ENCODE results near the gene JPH4.

Gene JPH4

GRCh38 chr14:23573384-23574015 lies 5.1 kb downstream of the JPH4 start:
- DNase-seq (ENCODE audit: low spot score in 2 of 2) (no peak), ATAC-seq (no peak)
- Mint-ChIP-seq H3K27ac (no peak overlapping the region), H3K4me1 (peaks cover 18% of the 10 kb centered on the region), H3K4me3 (no peak overlapping the region), H3K9me3 (no peaks in the 10 kb centered on the region), H3K36me3 (peaks cover 7% of the 10 kb centered on the region)

DNA sequence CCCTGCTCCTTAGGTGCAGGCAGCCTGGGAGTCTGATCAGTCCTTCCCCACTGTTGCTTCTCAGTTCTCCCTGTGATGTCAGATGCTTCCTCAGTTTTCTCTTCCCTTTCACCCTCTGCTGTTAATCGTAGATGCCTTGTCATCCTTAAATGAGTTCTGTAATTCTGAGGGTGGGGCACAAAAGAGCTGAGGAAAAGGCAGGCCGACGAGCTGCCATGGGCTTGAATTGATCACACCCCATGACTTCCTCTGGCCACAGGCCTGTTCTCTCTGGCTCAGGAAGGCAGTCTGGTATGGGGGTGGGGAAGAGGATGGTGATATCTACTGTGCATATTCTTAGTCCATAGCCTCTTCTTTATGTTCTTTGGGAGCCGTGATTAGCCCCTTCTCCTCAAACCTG lies 5.8 kb downstream of the JPH4 start:
- DNase-seq (ENCODE audit: low spot score in 2 of 2) (no peak), ATAC-seq (no peak)
- H3K27ac Mint-ChIP-seq = peak overlapping the region; percentile 5
- no peak overlapping the region for H3K4me3 Mint-ChIP-seq
- H3K36me3 Mint-ChIP-seq = peaks cover 7% of the 10 kb centered on the region
- no peaks in the 10 kb centered on the region for H3K9me3 Mint-ChIP-seq
- H3K4me1 Mint-ChIP-seq = peaks cover 22% of the 10 kb centered on the region

- Mint-ChIP-seq H3K4me3 (no peak overlapping the region), H3K36me3 (peaks cover 10% of the 10 kb centered on the region), H3K9me3 (no peaks in the 10 kb centered on the region), H3K4me1 (peaks cover 26% of the 10 kb centered on the region), H3K27ac (peak overlapping the region; percentile 5)
- no peak for DNase-seq (ENCODE audit: low spot score in 2 of 2)
- no peak for ATAC-seq
These were observed 6.1 kb downstream of the JPH4 start for GRCh38 chr14:23572524-23572828.

DNA sequence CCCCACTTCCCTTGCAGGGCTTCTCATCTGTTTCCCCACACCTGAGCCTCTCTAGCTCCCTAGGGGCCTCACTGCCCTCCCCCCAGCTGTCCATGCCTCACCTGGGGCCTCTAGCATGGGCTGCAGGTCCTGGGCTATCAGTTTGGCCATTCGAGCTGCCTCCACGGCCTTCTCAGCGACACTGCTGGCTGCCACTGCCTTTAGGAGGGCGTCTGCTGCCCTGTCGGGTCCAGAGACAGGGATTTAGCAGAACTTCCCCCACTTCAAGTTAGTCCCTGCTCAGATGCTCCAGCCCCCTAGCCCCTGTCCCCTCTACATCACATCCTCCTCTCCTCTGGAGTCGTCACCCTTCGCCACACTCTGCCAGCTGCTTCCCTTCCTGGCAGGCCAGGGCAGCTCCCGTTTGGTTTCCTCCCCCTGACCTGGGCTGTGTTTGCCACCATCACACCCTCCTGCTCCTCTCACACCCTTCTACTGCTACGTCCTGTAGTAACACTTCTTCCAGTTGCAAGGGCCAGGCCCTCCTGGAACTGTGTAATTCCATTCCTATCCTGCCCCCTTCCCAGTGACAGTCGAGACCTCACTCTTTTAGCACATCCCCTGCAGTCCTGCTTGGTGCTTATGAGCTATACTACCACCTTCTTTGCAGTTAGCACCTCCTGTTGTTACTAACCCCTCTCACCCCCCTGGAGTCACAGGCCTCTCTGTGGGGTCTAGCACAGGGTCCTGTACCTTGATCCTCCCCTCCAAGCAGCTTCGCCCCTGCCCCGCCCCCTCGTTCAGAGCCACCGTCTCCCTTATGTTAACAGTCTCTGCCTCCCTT lies 6.7 kb downstream of the JPH4 start:
- no peak for ATAC-seq
- H3K36me3 Mint-ChIP-seq = peaks cover 15% of the 10 kb centered on the region
- H3K4me3 Mint-ChIP-seq = no peak overlapping the region
- no peak for DNase-seq (ENCODE audit: low spot score in 2 of 2)
- H3K9me3 Mint-ChIP-seq = no peaks in the 10 kb centered on the region
- peaks cover 25% of the 10 kb centered on the region for H3K4me1 Mint-ChIP-seq
- peak overlapping the region; percentile 79 for H3K27ac Mint-ChIP-seq

DNA sequence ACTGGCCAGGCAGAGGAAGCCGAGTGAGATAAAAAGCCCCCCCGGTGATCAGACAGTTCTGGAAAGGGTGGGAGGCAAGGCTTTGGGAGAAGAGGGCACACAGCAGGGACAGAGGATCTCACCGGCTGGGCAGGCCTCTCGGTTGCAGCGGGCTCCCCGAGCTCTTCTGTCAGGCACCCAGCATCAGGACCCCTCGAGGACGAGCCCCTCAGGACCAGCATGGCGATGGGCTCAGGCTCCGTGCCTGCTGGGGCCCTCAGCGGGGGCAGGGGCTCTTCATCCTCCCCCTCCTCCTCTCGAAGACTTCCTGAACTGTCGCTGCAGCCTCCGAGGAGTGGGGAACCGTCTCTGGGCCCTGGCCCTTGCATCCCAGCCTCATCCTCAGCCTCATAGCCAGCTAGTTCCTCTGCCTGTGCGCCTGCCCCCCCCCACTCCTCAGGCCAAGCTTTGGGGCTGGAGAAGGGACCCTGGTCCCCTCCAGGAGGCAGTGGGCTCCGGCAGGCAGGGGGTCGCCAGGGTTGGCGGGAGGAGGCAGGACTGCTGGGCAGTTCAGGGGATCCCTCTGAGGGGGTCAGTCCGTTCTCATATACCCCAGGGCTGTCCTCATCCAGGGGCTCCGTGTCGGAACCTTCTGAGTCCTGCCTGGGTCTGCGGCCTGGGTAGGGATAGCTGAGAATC lies 7.6 kb downstream of the JPH4 start:
- peaks cover 22% of the 10 kb centered on the region for H3K36me3 Mint-ChIP-seq
- H3K27ac Mint-ChIP-seq = peak overlapping the region; percentile 79
- no peak for DNase-seq (ENCODE audit: low spot score in 2 of 2)
- no peaks in the 10 kb centered on the region for H3K9me3 Mint-ChIP-seq
- no peak overlapping the region for H3K4me3 Mint-ChIP-seq
- ATAC-seq = no peak
- peaks cover 25% of the 10 kb centered on the region for H3K4me1 Mint-ChIP-seq

DNA sequence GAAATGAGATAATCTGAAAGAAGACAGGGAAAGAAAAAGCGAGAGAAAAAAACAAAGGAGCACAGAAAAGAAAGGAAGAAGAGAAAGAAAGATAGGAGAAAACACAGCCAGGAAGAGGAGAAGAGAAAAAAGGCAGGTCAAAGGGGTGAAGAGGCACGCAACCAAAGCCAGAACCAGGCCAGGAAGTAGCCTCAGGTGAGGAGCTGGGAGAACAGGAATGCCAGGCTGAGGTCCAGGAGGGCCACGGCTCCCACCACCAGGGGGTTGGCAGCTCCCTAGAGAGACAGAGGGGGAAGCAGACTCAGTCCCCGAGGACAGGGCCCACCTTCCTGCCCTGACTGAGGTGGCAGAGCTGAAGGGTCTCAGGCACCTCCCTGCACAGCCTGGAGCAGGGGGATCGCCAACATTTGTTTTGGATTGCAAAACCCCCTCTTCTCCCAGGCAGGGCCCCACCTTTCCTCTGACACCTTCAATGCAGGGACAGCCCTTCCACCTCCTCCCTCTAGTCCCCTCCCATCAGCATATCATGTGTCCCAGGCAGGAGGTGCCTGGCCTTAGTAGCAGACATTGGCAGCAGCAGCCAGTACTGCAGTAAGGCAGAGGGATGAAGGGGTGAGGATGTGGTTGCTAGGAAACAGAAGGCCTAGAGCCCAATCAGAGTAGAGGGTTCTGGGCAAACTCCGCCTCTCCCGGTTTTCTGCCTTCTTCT lies 9.0 kb downstream of the JPH4 start:
- Mint-ChIP-seq H3K4me3 (no peak overlapping the region), H3K4me1 (peaks cover 34% of the 10 kb centered on the region), H3K9me3 (no peaks in the 10 kb centered on the region), H3K27ac (peak overlapping the region; percentile 99), H3K36me3 (peaks cover 35% of the 10 kb centered on the region)
- no peak for ATAC-seq
- DNase-seq (ENCODE audit: low spot score in 2 of 2) = no peak

- Mint-ChIP-seq H3K4me1 (peaks cover 42% of the 10 kb centered on the region), H3K4me3 (peak overlapping the region; percentile 99), H3K9me3 (no peaks in the 10 kb centered on the region), H3K36me3 (peaks cover 40% of the 10 kb centered on the region), H3K27ac (peak overlapping the region; percentile 99)
- ATAC-seq (no peak), DNase-seq (ENCODE audit: low spot score in 2 of 2) (no peak)
These were observed 9.8 kb downstream of the JPH4 start for GRCh38 chr14:23568600-23569331.

- H3K36me3 Mint-ChIP-seq = peaks cover 47% of the 10 kb centered on the region
- H3K4me1 Mint-ChIP-seq = peaks cover 47% of the 10 kb centered on the region
- H3K27ac Mint-ChIP-seq = peak overlapping the region; percentile 99
- no peak for DNase-seq (ENCODE audit: low spot score in 2 of 2)
- H3K9me3 Mint-ChIP-seq = no peaks in the 10 kb centered on the region
- H3K4me3 Mint-ChIP-seq = peak overlapping the region; percentile 99
- no peak for ATAC-seq
These were observed 10.5 kb downstream of the JPH4 start for GRCh38 chr14:23568021-23568599.

DNA sequence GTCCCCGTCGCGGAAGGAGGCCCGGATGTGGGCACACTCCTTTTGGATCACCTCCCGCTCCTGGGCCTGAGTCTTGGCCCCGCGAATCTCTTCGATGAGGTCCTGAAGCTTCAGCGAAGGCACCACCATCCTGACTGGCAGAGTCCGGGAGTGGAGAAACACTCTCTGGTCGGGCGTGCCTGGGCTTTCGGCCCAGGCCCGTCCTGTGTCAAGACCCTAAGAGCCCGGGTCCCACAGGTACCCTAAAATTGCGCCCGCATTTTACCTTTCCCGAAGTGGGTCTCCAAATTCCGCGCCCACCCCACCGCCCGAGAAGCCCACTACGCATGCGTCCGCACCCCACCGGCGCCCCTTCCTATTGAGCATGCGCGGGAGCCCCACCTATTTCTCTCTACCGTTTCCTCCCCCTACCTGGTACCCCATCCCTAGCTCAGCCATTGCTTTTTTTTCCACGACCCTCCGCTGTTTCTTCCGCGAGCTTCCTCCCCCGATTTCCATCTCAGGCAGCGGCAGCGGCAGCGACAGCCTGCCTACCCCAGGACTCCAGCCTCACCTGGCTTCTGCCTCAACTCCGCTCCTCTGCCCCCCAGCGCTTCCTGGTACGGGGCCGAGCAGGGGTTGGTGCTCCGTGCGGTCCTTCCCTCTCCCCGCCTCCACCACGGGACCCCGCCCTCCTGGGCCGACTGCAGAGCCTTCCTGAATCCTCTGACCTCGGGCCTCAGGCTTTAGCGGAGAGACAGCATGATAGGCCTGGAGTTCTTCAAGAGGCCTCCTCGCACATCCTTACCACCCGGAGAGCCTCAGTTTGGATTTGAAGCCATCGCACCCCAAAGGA lies 11.2 kb downstream of the JPH4 start, which contains the start of gene AP1G2:
Gene AP1G2, minus strand, starts transcription at position 606 of the 835 bp plus-strand sequence. Its CDS starts 477 bp downstream, at position 129.
- no peaks in the 10 kb centered on the region for H3K9me3 Mint-ChIP-seq
- peaks cover 54% of the 10 kb centered on the region for H3K36me3 Mint-ChIP-seq
- ATAC-seq (peak; percentile 96), DNase-seq (ENCODE audit: low spot score in 2 of 2) (peak; percentile 70 to 93)
- H3K4me1 Mint-ChIP-seq = peaks cover 52% of the 10 kb centered on the region
- peak within 1 kb of the TSS; percentile 99 for H3K27ac Mint-ChIP-seq
- H3K4me3 Mint-ChIP-seq = peak within 1 kb of the TSS; percentile 99

DNA sequence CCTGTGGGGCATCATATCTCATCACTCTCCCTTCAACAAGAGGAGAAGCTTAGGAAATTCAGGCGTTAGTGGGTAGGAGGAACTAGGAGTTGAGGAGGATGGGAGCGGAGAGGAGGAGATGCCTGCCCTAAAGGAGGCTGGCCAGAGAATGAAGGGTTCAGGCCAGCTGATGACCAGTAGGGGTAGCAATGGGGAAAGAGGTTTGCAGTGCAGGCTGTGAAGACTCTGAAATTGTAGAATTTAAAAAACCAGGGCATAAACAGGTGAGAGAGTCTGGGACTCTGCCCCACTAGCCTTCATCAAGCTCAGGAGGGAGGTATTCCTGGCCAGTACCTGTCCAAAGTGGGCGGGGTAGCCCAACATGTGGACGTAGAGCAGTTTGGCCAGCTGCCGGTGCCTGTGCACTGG lies 11.8 kb downstream of the JPH4 start:
- Mint-ChIP-seq H3K4me1 (peaks cover 54% of the 10 kb centered on the region), H3K36me3 (peaks cover 60% of the 10 kb centered on the region), H3K9me3 (no peaks in the 10 kb centered on the region), H3K4me3 (peak overlapping the region; percentile 99), H3K27ac (peak overlapping the region; percentile 99)
- ATAC-seq (no peak), DNase-seq (ENCODE audit: low spot score in 2 of 2) (no peak)

- Mint-ChIP-seq H3K4me3 (peak overlapping the region; percentile 99), H3K9me3 (no peaks in the 10 kb centered on the region), H3K36me3 (peaks cover 66% of the 10 kb centered on the region), H3K27ac (peak overlapping the region; percentile 99), H3K4me1 (peaks cover 58% of the 10 kb centered on the region)
- no peak for DNase-seq (ENCODE audit: low spot score in 2 of 2)
- no peak for ATAC-seq
These were observed 12.3 kb downstream of the JPH4 start for GRCh38 chr14:23566112-23566777.

DNA sequence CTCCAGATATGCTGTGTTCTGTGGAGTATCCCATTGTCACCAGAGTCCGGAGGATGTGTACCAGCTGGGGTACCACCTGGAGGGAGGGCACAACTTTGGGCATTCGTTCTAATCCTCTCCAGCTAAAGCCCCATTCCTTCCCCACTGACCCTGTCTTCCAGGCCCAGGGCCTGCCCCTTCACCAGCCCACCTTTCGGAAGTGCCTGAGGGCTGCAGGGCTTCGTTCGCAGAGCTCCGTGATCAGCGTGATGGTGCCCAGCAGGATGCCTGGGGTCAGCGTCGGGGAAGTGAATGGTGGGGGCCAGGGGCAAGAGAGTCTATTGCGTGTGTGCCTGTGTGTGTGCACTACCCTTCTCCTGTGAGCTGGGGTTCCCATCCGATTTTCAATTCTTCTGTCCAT lies 13.0 kb downstream of the JPH4 start:
- peaks cover 58% of the 10 kb centered on the region for H3K4me1 Mint-ChIP-seq
- peak overlapping the region; percentile 99 for H3K4me3 Mint-ChIP-seq
- DNase-seq (ENCODE audit: low spot score in 2 of 2) (no peak), ATAC-seq (no peak)
- H3K27ac Mint-ChIP-seq = peak overlapping the region; percentile 99
- peaks cover 72% of the 10 kb centered on the region for H3K36me3 Mint-ChIP-seq
- no peaks in the 10 kb centered on the region for H3K9me3 Mint-ChIP-seq

DNA sequence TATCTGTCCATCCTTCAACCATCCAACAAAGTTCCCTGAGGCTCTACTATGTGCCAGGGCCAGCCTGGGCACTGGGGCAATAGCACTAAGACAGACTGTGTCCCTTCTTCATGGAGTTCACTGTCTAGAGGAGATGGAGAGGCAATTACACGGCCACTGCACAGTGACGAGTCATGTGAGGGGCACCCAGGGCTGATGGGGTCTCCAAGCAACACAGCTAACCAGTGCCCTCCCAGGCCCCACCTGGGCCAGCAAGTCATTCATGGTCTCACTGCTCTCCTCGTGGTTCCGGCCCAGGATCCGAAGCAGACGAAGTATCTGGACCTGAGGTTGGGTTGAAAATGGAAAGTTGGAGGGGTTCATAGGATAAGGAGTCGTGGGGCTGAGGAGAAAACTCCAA lies 13.7 kb downstream of the JPH4 start:
- DNase-seq (ENCODE audit: low spot score in 2 of 2) (no peak), ATAC-seq (no peak)
- Mint-ChIP-seq H3K4me1 (peaks cover 66% of the 10 kb centered on the region), H3K36me3 (peaks cover 79% of the 10 kb centered on the region), H3K27ac (peak overlapping the region; percentile 99), H3K9me3 (no peaks in the 10 kb centered on the region), H3K4me3 (no peak overlapping the region)

All from stimulated activated effector memory CD8-positive, alpha-beta T cell treated with anti-CD3 and anti-CD28 coated beads, Interleukin-12 subunit alpha, Interleukin-12 subunit beta, amount 100 ng/mL, for 72 hours (primary cell).